HG02973 (cell line): ENCODE measurements around the gene FOSL1.
"Not testable (repeated sequence)": the region's sequence is repeated elsewhere in the genome, so short reads cannot be mapped to it uniquely, and the experiment has no call there.

Experiments used
- ATAC-seq: cut with Tn5 transposase; IDR thresholded peaks from one replicate; pipeline ENCODE4 v1.9.1; 2021; ENCODE audit warnings: moderate library complexity; ENCODE audit not compliant: unreplicated experiment

The FOSL1 gene

DNA sequence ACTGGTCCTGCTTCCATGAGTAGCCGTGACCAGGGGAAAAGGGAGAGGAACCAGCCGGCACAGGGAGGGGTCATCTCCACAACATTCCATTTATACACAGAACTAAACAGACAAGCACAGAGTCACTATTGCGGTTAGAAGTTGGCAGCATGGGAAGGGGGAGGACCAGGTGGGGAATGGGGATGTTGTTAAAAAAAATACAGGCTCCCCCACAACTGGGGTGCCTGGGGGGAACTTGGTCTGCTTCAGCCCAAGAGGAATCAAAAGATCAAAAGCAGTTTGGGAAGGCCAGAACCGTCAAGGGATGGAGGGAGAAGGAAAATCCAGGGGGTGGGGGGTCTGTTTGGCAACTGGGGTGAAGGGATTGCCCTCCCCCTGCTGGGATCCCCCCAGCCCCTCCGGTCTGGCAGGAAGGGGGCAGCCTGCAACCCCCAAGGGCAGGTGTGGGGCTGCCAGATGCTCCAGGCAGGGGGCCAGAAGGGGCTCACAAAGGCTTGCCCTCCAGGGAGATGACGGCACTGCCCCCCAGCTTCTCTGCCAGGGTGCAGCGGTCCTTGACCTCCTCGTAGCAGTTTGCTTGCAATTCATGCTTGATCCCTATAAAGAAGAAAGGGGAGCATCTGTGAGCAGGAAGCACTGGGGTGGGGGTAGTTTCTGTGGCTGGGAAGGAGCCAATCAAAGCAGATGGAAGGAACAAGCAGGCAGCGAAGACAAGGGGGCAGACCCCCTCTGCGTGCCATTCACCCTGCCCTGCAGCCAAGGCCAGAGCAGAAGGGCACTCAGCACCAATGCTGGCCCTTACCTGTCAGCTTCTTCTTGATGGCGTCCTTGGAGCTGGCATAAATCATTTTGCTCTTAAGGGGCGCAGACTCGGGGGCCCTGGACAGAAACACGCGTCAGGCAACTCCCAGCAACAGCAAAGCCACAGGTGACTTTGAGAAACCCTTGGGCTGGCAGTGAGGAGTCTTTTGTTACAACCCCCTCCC is 45.0 kb downstream of the FOSL1 start:
- ATAC-seq = no peak

DNA sequence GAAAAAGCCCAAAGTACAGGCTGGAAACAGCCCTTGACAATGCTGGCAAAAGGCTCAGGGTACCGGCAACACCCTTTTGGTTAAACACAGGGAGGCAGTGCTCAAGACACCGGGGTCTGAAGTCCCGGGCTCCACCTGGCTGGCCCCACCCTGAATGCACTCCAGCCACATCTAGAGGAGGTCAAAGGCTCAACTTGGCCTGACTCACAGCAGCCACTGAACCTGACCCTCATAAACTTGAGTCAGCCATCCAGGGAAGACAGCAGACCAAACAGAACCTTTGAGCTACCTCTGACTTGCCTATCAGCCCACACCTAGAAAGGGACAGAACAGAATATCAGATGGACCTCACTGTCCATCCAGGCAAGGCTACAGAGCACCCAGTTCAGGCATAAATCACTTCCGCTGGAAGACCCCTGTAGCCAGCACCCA is 46.0 kb downstream of the FOSL1 start:
- ATAC-seq = no peak

DNA sequence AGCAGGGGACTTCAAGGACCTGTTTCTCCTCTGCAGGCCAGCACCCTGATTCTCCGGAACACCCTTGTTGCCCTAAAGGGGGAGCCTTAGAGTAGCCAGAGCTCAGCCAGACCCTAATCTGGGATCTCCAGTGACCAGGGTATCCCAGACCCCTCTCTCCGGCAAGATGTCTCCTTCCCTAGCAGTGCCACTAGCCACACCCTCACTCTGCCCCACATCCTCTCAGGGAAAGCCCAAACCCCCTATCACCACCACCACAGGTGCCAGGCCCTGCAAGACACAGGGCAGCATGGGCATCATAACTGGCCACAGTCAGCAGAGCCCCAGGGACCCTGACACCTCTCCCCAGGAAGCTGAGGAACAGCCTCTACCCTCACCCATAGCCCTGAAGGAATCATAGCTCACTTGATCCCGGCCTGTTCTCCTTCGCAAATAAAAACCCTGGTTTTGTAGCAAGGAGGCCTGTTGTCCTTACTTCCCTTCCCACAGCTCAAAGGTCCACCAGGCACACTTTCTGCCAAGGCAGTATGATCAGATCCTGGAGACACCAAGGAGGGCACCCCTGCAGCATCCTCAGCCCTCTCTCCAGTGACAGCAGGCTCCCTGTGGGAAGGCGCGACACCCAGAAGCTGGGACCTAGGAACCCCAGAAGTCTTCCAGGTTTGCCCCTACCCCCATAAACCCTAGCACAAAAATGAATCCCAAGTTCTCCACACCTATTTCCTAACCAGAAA is 46.8 kb downstream of the FOSL1 start:
- no peak for ATAC-seq

DNA sequence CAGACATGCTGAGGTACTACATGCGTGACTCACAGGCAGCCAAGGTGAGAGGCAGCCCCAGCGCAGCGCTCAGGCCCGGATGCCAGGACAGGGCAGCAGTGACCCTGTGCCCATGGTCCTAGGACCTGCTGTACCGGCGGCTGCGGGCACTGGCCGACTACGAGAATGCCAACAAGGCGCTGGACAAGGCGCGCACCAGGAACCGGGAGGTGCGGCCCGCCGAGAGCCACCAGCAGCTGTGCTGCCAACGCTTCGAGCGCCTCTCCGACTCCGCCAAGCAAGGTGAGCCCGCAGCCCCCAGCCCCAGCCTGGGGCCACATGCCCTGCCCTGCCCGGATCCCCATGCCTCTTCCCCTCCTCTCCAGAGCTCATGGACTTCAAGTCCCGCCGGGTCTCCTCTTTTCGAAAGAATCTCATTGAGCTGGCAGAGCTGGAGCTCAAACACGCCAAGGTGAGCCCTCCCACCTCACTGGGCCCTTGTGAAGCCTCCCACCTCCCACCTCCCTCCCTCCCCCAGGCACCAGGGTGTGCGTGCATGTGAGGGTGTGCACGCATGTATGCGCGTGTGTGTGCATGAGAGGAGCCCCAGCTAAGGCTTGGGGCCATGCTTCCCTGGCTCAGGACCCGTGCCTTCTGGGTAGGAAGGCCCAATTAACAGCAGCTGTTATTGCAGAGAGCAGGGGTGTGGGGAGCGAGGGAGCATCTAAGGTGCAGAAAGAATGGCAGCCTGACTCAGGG is 47.5 kb downstream of the FOSL1 start:
- ATAC-seq = no peak

DNA sequence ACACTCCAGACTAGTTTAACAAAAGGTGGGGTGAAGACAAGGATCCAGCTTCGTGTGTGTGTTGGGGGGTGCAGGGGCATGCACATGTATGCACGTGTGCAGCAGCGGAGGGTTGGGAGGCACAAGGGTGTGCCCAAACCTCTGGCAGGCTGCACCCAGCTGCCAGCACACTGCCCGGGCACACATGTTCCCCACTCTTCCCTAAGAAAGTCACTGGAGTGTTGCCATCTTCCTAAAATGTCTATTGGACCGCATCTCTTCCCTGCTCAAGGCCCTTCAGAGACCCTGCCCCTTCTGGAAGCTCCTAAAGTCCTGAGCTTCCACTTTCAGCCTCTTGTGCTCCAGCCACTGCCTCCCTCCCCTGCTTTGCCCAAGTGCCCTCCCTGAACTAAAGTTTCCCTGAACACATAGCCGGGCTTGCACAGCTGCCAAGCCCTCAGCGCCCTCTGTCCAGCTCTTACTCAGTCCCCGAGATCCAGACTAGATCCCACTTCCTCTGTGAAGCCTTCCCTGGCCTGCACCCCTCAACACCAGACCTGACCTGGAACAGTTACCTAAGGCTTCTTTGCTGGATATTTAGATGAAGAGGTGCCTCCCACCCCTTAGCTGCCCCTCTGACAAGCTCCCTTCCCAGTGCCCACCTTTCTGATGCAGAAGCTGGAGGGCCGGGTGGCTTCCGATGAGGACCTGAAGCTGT is 48.2 kb downstream of the FOSL1 start:
- no peak for ATAC-seq

DNA sequence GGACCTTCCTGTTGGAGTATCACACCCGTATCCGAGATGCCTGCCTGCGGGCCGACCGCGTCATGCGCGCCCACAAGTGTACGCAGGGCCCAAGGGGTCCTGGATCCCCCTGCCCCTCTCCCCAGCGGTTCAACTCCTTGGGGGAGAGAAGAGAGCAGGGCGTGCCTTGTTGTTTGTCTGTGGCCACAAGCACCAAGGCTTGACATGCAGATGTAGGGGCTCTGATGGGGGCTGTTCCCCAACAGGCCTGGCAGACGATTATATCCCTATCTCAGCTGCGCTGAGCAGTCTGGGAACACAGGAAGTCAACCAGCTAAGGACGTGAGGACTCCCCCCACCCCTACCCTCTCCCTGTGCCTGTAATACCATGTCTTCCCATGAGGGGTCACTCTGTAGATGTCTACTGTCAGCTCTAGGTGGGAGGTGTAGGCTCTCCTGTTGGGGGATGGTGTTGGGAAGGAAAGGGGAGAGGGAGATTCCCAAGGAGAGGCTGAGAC is 49.1 kb downstream of the FOSL1 start:
- no peak for ATAC-seq

DNA sequence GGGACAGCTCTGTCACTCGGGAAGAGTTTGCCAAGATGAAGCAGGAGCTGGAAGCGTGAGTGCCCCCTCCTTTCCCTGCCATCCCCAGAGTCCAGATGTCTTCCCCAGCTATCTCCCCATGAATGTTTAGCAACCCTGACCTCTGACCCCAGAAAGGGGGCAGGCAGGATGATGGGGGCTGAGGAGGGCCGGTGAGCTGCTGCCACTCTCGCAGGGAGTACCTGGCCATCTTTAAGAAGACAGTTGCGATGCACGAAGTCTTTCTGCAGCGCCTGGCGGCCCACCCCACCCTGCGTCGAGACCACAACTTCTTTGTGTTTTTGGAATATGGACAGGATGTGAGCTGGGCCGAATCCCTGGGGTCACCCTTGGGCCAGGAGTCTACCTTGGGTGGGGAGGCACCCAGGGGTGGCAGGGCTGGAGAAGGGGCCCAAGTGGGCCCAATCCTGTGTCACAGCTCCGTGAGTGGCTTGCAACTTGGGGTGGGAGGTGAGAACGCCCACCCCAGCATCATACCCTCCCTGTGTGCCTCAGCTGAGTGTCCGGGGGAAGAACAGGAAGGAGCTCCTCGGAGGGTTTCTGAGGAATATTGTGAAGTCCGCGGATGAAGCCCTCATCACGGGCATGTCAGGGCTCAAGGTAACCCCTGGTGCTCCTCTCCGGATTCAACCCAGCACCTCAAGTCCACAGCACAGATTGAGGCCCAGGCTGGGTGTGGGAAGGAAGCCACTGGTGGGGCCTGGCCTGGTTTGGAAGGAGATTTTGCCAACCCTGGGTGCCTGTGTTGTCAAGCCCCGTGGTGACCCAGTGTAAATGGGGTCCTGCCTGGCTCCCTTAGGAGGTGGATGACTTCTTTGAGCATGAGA is 49.7 kb downstream of the FOSL1 start:
- ATAC-seq = no peak

DNA sequence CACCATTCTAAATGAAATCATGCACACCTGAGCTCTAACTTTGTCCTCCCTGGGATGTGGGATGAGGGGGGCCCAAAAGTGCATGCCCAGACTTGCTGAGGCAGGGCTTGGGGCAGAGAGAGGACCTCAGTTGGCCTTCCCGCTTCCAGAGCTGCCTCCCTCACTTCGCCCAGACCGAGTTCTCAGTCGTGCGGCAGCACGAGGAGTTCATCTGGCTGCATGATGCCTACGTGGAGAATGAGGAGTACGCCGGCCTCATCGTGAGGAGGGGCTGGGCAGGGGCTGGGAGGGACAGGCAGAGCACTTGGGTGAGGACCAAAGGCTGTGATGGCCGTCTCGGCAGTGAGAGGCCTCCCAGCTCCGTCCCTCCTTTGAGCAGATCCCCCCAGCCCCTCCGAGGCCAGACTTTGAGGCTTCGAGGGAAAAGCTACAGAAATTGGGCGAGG is 50.4 kb downstream of the FOSL1 start:
- ATAC-seq = no peak

DNA sequence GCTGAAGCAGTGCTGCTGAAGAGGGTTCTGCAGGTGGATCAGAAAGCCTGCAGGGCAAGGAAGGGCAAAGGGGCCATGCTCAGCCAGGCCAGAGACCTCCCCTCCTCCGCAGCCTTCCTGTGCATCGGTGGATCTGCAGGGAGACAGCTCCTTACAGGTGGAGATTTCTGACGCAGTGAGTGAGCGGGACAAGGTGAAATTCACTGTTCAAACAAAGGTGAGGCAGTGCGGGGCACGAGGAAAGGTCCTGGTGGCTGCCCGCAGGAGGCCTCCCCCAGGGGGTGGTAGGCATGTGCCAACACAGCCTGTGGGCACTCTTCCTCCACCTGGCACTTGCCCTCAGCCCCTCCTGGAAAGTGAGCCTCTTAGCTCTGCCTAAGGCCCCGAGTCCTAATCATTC is 50.8 kb downstream of the FOSL1 start:
- no peak for ATAC-seq

DNA sequence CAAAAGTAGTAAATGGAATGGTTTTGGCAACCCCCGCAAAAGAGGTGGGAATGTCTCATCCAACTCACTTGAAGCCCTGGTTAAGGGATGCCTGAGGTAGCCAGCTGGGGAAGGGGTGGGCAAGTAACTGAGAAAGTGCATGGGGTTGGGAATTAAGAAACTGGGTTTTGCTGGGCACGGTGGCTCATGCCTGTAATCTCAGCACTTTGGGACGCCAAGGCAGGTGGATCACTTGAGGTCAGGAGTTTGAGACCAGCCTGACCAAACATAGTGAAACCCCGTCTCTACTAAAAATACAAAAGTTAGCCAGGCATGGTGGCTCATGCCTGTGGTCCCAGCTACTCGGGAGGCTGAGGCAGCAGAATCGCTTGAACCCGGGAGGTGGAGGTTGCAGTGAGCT is 51.5 kb downstream of the FOSL1 start:
- not testable (repeated sequence) for ATAC-seq

DNA sequence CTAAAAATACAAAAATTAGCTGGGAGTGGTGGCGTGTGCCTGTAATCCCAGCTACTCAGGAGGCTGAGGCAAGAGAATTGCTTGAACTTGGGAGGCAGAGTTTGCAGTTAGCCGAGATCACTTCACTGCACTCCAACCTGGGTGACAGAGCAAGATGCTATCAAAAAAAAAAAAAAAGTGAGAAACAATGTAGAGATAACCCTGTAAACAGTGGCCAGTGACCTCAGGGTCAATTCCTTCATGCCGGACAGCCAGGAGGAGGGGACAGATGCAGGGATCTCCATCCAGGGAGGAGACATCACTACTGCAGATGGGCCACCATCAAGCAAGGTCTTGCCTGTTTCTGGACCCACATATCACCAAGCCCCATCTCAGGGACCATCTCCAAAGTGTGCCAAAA is 52.4 kb downstream of the FOSL1 start:
- ATAC-seq = no peak

DNA sequence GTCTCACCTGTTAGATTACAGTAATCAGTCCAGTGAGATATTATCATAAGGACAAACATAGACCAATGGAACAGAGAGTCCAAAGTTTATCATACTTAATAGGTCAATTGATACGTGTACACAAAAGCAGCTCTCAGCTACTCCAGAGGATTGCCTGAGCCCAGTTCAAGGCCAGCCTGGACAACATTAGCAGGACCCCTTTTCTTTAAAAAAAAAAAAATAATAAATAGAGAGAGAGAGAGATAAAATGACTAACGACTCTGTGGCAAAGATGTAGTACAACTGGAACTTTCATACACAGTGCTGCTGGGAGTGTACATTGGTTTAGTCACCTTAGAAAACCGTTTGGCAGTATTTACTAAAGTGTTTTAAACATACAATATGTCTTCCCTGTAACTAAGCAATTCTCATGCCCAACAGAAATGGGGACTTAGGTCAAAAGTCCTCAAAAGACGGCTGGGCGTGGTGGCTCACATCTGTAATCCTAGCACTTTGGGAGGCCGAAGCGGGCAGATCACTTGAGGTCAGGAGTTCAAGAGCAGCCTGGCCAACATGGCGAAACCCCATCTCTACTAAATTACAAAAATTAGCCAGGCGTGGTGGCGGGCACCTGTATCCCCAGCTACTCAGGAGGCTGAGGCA is 55.8 kb downstream of the FOSL1 start:
- no peak for ATAC-seq

DNA sequence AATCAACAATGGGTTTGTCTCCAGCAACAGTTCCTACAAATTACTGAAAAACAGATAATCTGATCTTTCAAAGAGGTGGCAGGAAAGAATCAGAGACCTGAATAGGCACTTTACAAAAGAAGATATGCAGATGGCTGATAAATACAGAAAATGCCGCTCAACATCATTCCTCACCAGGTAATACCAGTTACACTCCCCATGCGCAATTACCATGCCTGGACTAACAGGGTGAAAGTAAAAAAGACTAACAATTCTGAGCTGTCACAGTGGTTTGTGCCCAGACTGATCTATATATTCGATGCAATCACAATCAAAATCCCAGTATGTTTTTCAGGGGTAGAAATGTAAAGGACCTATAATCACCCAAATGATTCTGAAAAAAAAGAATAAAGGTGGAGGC is 56.4 kb downstream of the FOSL1 start:
- no peak for ATAC-seq

DNA sequence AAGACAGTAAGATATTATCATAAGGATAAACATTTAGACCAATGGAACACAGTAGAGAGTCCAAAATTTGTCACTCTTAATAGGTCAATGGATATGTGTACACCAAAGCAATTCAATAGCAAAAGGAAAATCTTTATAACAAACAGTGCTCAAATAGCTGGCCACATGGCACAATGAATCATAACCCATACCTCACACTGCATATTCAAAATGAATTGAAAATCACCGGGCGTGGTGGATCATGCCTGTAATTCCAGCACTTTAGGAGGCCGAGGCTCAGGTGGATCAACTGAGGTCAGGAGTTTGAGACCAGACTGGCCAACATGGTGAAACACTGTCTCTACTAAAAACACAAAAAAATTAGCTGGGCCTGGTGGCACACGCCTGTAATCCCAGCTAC is 58.0 kb downstream of the FOSL1 start:
- no peak for ATAC-seq
